HG03039 (cell line): Measurements from ENCODE around the gene COL1A1.

Source experiments
- ATAC-seq: cut with Tn5 transposase; IDR thresholded peaks from one replicate; pipeline ENCODE4 v1.9.1; 2021; ENCODE audit warnings: mild to moderate bottlenecking, moderate library complexity; ENCODE audit not compliant: unreplicated experiment

Gene COL1A1

GRCh38 chr17:50201276-50201854 is at the start of gene COL1A1:
Gene COL1A1 (minus strand): TSS chr17:50201631. CDS start chr17:50201513, 118 bp downstream.
- ATAC-seq, result no peak

- ATAC-seq, result no peak
Measured at GRCh38 chr17:50248255-50248654, 46.8 kb upstream of the COL1A1 start.

- no peak for ATAC-seq
Measured at GRCh38 chr17:50244771-50245170, 43.3 kb upstream of the COL1A1 start.

GRCh38 chr17:50241431-50241830 is 40.0 kb upstream of the COL1A1 start:
- no peak for ATAC-seq

GRCh38 chr17:50240851-50241250 is 39.4 kb upstream of the COL1A1 start:
- no peak for ATAC-seq

GRCh38 chr17:50239937-50240336 is 38.5 kb upstream of the COL1A1 start:
- no peak for ATAC-seq

GRCh38 chr17:50238601-50239280 is 37.3 kb upstream of the COL1A1 start:
- no peak for ATAC-seq

GRCh38 chr17:50237901-50238300 is 36.5 kb upstream of the COL1A1 start:
- no peak for ATAC-seq

GRCh38 chr17:50234581-50234980 is 33.1 kb upstream of the COL1A1 start:
- ATAC-seq, result no peak

GRCh38 chr17:50225701-50226240 is 24.3 kb upstream of the COL1A1 start:
- ATAC-seq, result no peak

GRCh38 chr17:50222922-50223321 is 21.5 kb upstream of the COL1A1 start:
- no peak for ATAC-seq

GRCh38 chr17:50221864-50222545 is 20.6 kb upstream of the COL1A1 start:
- ATAC-seq, result no peak

GRCh38 chr17:50221266-50221863 is 19.9 kb upstream of the COL1A1 start:
- no peak for ATAC-seq

- no peak for ATAC-seq
Measured at GRCh38 chr17:50220811-50221210, 19.4 kb upstream of the COL1A1 start.

- no peak for ATAC-seq
Measured at GRCh38 chr17:50219939-50220465, 18.6 kb upstream of the COL1A1 start.

GRCh38 chr17:50219342-50219741 is 17.9 kb upstream of the COL1A1 start:
- no peak for ATAC-seq

GRCh38 chr17:50218771-50219315 is 17.4 kb upstream of the COL1A1 start:
- no peak for ATAC-seq

GRCh38 chr17:50218071-50218759 is 16.8 kb upstream of the COL1A1 start:
- ATAC-seq, result no peak

- ATAC-seq, result no peak
Measured at GRCh38 chr17:50217591-50217990, 16.2 kb upstream of the COL1A1 start.

GRCh38 chr17:50214976-50215760 is 13.7 kb upstream of the COL1A1 start:
- ATAC-seq, result no peak
